Omental fat pad (tissue), 4 donors: ENCODE results near the gene HTR2C. TPM values are rescaled to one million over a fixed set of nuclear protein-coding genes. Genes with fewer than 3 reads are reported as not detected.

Source experiments
- ATAC-seq: fragments of 150-250 bp; one replicate; pipeline ENCODE4 v1.9.1; 2016; ENCODE audit warnings: mild to moderate bottlenecking, moderate library complexity; ENCODE audit not compliant: low FRiP score
- DNase-seq: peaks from one replicate; pipeline ENCODE4 v3.0.0-alpha.2; 2019; ENCODE audit warnings: low spot score
- total RNA-seq, 4 donors: library from RNA; depleted of rRNA; stranded (reverse); fragments of >200 nt; gene quantifications; one replicate each; pipeline ENCODE4 v1.1.0, GENCODE V29; 2016
- TF ChIP-seq, protein P1 (sequence below), 3 donors: fragments of 450-650 bp; IDR thresholded peaks; one replicate each; pipeline ENCODE4 v1.5.1; 2016 to 2017; ENCODE audit warnings: antibody characterized with exemption in 3 of 3, mild to moderate bottlenecking in 3 of 3, moderate library complexity in 2 of 3

HTR2C gene
- total RNA-seq, 4 donors from 2014 or later, result not detected

DNA sequence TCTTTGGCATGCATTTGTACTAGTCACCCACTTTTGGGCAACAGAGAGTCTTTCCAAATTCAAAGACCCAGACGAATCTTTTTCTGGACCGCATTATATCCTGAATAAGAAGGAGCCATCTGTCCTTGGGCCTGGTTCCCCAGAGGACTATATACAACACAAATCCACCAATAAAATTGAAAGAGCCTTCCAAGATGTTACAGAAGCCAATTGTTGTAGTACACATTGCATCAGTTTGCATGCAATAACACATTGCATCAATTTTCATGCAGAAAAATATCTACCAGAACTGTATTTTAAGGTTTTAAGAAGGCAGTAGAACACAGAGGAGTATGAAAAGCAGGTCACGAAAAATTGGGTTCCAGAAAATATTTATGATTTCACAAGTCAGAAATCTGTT lies 203.2 kb downstream of the HTR2C start:
- DNase-seq (no peak), ATAC-seq (no peak)
- TF ChIP-seq, protein P1, sequence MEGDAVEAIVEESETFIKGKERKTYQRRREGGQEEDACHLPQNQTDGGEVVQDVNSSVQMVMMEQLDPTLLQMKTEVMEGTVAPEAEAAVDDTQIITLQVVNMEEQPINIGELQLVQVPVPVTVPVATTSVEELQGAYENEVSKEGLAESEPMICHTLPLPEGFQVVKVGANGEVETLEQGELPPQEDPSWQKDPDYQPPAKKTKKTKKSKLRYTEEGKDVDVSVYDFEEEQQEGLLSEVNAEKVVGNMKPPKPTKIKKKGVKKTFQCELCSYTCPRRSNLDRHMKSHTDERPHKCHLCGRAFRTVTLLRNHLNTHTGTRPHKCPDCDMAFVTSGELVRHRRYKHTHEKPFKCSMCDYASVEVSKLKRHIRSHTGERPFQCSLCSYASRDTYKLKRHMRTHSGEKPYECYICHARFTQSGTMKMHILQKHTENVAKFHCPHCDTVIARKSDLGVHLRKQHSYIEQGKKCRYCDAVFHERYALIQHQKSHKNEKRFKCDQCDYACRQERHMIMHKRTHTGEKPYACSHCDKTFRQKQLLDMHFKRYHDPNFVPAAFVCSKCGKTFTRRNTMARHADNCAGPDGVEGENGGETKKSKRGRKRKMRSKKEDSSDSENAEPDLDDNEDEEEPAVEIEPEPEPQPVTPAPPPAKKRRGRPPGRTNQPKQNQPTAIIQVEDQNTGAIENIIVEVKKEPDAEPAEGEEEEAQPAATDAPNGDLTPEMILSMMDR (IDR thresholded peaks at IDR 0.05), result no peak

DNA sequence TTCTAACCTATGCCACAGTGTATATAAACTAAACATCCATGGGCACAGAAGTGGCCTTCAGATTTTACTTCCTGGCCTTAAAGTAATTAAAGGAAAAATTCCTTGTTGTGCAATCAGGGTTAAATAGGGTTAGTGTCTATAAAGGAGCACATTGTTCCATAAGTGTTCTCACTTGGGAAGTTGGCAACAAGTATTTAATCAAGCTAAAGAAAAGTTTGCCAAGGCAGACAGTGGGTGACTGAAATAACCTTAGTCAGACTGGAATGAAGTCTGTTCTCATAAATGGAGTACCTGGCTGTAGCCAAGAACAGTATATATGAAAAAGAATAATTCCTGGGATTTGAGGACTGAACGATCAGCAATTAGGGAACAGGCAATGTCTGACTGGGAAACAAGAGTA lies 213.6 kb downstream of the HTR2C start:
- no peak for ATAC-seq
- no peak for DNase-seq
- TF ChIP-seq, protein P1 (IDR thresholded peaks at IDR 0.05), result no peak

DNA sequence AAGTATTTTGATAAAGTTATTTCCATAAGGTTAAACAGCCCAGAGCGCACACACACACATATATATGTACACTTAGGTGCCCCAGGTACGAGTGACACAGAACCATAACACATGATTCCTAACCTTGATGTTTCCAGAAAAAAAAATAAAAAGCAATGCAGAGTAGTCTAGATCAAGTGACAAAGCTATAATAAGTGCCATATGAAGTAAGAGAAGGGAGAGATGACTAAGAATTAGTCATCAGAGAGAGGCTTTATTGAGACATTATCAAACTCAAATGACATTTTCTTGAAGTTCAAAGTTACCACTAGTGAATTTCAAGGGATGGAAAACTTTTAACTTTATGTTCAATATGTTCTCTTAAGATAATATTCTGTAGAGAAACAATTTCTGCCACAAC lies 215.0 kb downstream of the HTR2C start:
- TF ChIP-seq, protein P1 (IDR thresholded peaks at IDR 0.05), result no peak
- no peak for DNase-seq
- no peak for ATAC-seq

DNA sequence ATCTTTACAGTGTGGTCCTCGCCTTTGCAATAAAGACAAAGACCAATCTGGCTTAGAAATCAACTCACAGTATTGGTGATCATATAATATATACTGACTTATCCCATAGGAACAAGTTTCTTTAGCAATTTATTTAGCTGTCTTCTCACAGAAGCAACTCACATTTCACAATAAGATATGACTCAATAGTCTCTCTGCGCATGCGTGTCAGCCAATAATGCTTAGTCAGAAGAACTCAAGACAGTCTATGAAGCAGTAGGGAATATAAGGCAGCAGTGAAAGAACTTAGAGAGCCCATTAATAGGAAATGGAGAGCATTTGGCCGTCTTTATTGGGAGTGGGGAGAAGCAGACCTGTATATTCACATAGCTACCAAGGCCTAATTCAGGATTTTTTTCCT lies 216.8 kb downstream of the HTR2C start:
- TF ChIP-seq, protein P1 (IDR thresholded peaks at IDR 0.05), result no peak
- no peak for DNase-seq
- no peak for ATAC-seq

DNA sequence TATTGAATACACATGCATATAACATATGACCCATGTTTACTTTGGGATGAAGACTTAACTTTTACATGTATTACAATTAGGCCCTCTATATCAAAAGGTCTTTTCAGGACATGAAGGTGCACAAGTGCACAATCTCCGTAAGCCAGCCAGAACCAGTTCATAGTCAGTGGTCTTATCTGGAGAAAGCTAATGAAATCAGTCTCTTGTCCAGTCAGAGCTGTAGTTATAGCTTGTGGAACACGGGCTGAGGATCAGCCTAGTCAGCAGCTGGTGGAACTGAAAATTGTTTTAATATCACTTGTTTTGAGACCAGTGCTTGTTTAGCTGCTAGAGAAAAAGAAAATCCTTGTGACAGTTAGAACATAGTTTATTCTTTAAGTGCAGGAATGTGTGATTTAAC lies 235.6 kb downstream of the HTR2C start:
- DNase-seq (no peak), ATAC-seq (no peak)
- TF ChIP-seq, protein P1 (IDR thresholded peaks at IDR 0.05), result no peak

DNA sequence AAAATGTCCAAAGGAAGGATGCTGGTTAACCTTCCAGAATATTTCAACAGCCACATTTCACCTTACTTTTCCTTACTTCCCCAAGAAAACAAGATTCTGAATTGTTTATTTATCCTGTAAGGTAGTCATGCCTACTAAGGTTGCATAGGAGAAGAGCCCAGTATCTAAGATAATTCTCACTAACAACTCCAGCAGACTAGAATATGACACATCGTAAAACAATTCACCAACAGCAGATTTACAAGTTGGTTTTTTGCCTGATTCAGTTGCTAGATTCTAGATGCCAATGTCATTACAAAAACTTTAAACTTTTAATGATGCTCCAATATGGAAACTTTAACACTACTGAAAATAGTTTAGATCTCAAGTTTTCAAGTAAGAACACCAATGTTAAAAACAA lies 257.2 kb downstream of the HTR2C start:
- no peak for DNase-seq
- ATAC-seq, result no peak
- TF ChIP-seq, protein P1 (IDR thresholded peaks at IDR 0.05), result no peak

DNA sequence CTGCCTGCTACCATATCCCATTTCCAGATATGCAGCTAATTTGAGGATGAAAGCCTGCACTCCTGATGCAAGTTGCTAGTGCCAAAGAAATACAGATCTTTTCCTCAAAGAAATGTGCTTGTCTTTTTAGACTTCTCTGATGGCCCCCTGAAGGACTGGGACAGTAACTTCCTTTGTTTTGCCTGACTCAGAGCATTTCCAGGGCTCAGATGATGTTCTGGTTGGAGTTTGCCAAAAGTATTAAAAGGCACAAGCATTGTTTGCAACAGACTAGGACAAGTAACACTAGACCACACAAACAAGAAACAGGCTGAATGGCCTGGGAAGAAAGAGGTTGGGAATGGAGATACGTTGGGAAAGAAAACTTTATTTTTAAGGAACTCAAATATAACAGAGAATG lies 258.3 kb downstream of the HTR2C start:
- DNase-seq (no peak), ATAC-seq (no peak)
- TF ChIP-seq, protein P1 (IDR thresholded peaks at IDR 0.05), result no peak
